SU-DHL-6 (cell line): ENCODE measurements around the gene SIX3.

Source experiments
- H2AFZ ChIP-seq: fragments of 200-600 bp; sonication (generic); 2 replicates; pipeline ENCODE4 v1.6.1; 2014; ENCODE audit warnings: low read depth, mild to moderate bottlenecking, moderate library complexity, mixed read lengths, antibody characterized with exemption, low read length; ENCODE audit not compliant: severe bottlenecking
- H3F3A ChIP-seq: fragments of 200-600 bp; shearing (Covaris generic); 2 replicates; pipeline ENCODE4 v1.6.0; 2016; ENCODE audit warnings: antibody characterized with exemption, mild to moderate bottlenecking; ENCODE audit not compliant: insufficient read depth
- H3K27ac ChIP-seq: fragments of 200-600 bp; sonication (generic); 2 replicates; pipeline ENCODE4 v1.5.1; 2016; ENCODE audit warnings: low read depth, mild to moderate bottlenecking, low read length, moderate library complexity, mixed read lengths
- H3K27me3 ChIP-seq: fragments of 200-600 bp; sonication (generic), shearing (Covaris generic); 2 replicates; pipeline ENCODE4 v1.6.0; 2014; ENCODE audit warnings: mild to moderate bottlenecking, low read length
- H3K36me3 ChIP-seq: fragments of 200-600 bp; sonication (generic); 2 replicates; pipeline ENCODE4 v1.6.1; 2014; ENCODE audit warnings: mild to moderate bottlenecking, low read length, mixed read lengths
- H3K4me2 ChIP-seq: fragments of 300-600, 200-600 bp; shearing (Covaris generic), sonication (generic); 2 replicates; pipeline ENCODE4 v1.6.0; 2014; ENCODE audit warnings: low read length, low read depth, mild to moderate bottlenecking; ENCODE audit not compliant: poor library complexity, severe bottlenecking
- H3K4me3 ChIP-seq: fragments of 200-600 bp; sonication (generic); 2 replicates; pipeline ENCODE4 v1.5.1; 2014; ENCODE audit warnings: antibody characterized with exemption, low read length, mild to moderate bottlenecking, mixed read lengths; ENCODE audit not compliant: insufficient read depth, poor library complexity, severe bottlenecking
- H3K79me2 ChIP-seq: fragments of 200-600 bp; sonication (generic); 2 replicates; pipeline ENCODE4 v1.6.1; 2014; ENCODE audit warnings: mild to moderate bottlenecking, low read length, moderate library complexity; ENCODE audit not compliant: insufficient read depth
- H3K9ac ChIP-seq: fragments of 200-600 bp; sonication (generic); 2 replicates; pipeline ENCODE4 v1.7.0; 2014; ENCODE audit warnings: mild to moderate bottlenecking, low read length
- H3K9me2 ChIP-seq: fragments of 200-600 bp; sonication (generic); replicated peaks from 2 replicates; pipeline ENCODE4 v1.6.1; 2014; ENCODE audit warnings: low read length; ENCODE audit not compliant: insufficient read depth
- H3K9me3 ChIP-seq: fragments of 200-600 bp; sonication (generic); 2 replicates; pipeline ENCODE4 v1.6.1; 2014; ENCODE audit warnings: low read length, mixed read lengths; ENCODE audit not compliant: insufficient read depth
- H4K20me1 ChIP-seq: fragments of 200-600 bp; sonication (generic); 2 replicates; pipeline ENCODE4 v1.6.1; 2014; ENCODE audit warnings: low read depth, mild to moderate bottlenecking, antibody characterized with exemption, low read length, moderate library complexity, mixed read lengths
- CTCF ChIP-seq: fragments of 200-600 bp; sonication (generic); IDR thresholded peaks from one replicate; pipeline ENCODE4 v1.5.1; 2017; ENCODE audit warnings: antibody characterized with exemption, mild to moderate bottlenecking, low read length, moderate library complexity; ENCODE audit not compliant: insufficient read depth, poor library complexity, severe bottlenecking
- EZH2phosphoT487 ChIP-seq: fragments of 200-600 bp; sonication (generic), shearing (Covaris generic); conservative IDR thresholded peaks from 2 replicates; pipeline ENCODE4 v1.6.1; 2018; ENCODE audit warnings: mild to moderate bottlenecking, antibody characterized with exemption, low read length, moderate library complexity, mixed read lengths

The SIX3 gene

GRCh38 chr2:44931198-44931780 lies 10.2 kb upstream of the SIX3 start:
- H2AFZ ChIP-seq: no peak overlapping the region
- H4K20me1 ChIP-seq: no peaks in the 10 kb centered on the region
- H3K4me3 ChIP-seq: no peak overlapping the region
- TF ChIP-seq EZH2phosphoT487: no peak
- no peaks in the 10 kb centered on the region for H3K9me2 ChIP-seq
- H3K4me2 ChIP-seq: no peak overlapping the region
- no peaks in the 10 kb centered on the region for H3F3A ChIP-seq
- no peaks in the 10 kb centered on the region for H3K79me2 ChIP-seq
- H3K9me3 ChIP-seq: no peaks in the 10 kb centered on the region
- H3K9ac ChIP-seq: no peak overlapping the region
- no peak overlapping the region for H3K27ac ChIP-seq
- H3K36me3 ChIP-seq: no peaks in the 10 kb centered on the region
- H3K27me3 ChIP-seq: no peaks in the 10 kb centered on the region

GRCh38 chr2:44932079-44932478 lies 9.4 kb upstream of the SIX3 start:
- Histone ChIP-seq H3K27me3 (no peaks in the 10 kb centered on the region), H3K79me2 (no peaks in the 10 kb centered on the region), H3K27ac (no peak overlapping the region), H3K9me3 (no peaks in the 10 kb centered on the region), H4K20me1 (no peaks in the 10 kb centered on the region), H3K4me2 (no peak overlapping the region), H3K36me3 (no peaks in the 10 kb centered on the region), H3F3A (no peaks in the 10 kb centered on the region), H3K9ac (no peak overlapping the region), H3K4me3 (no peak overlapping the region), H2AFZ (no peak overlapping the region), H3K9me2 (no peaks in the 10 kb centered on the region)
- no peak for TF ChIP-seq EZH2phosphoT487
- no peak for TF ChIP-seq CTCF

GRCh38 chr2:44932564-44933392 lies 8.7 kb upstream of the SIX3 start:
- H3K79me2 ChIP-seq: no peaks in the 10 kb centered on the region
- H3K27ac ChIP-seq: no peak overlapping the region
- H3K4me3 ChIP-seq: no peak overlapping the region
- no peak overlapping the region for H2AFZ ChIP-seq
- no peaks in the 10 kb centered on the region for H3F3A ChIP-seq
- no peaks in the 10 kb centered on the region for H3K9me3 ChIP-seq
- H3K9me2 ChIP-seq: no peaks in the 10 kb centered on the region
- no peak overlapping the region for H3K9ac ChIP-seq
- H4K20me1 ChIP-seq: no peaks in the 10 kb centered on the region
- H3K36me3 ChIP-seq: no peaks in the 10 kb centered on the region
- TF ChIP-seq CTCF: no peak
- TF ChIP-seq EZH2phosphoT487: no peak
- no peaks in the 10 kb centered on the region for H3K27me3 ChIP-seq
- H3K4me2 ChIP-seq: no peak overlapping the region

- H3K9ac ChIP-seq: no peak overlapping the region
- H3K27me3 ChIP-seq: no peaks in the 10 kb centered on the region
- no peak overlapping the region for H3K4me2 ChIP-seq
- H3F3A ChIP-seq: no peaks in the 10 kb centered on the region
- no peak overlapping the region for H3K4me3 ChIP-seq
- H3K9me3 ChIP-seq: no peaks in the 10 kb centered on the region
- H3K79me2 ChIP-seq: no peaks in the 10 kb centered on the region
- no peaks in the 10 kb centered on the region for H4K20me1 ChIP-seq
- H3K27ac ChIP-seq: no peak overlapping the region
- no peaks in the 10 kb centered on the region for H3K36me3 ChIP-seq
- TF ChIP-seq EZH2phosphoT487 (no peak), CTCF (no peak)
- H3K9me2 ChIP-seq: no peaks in the 10 kb centered on the region
- H2AFZ ChIP-seq: no peak overlapping the region
Observed at GRCh38 chr2:44933434-44933951, 8.0 kb upstream of the SIX3 start.
